Stimulated activated CD4-positive, alpha-beta T cell treated with anti-CD3 and anti-CD28 coated beads, Interleukin-15, amount 100 ng/mL, for 48 hours (primary cell): ENCODE measurements around the gene HS3ST3B1.

Source experiments
- DNase-seq, 2 donors: peaks; one replicate each; pipeline ENCODE4 v3.0.0-alpha.2; 2020; ENCODE audit warnings: low read depth in 2 of 2

The HS3ST3B1 gene

GRCh38 chr17:14303343-14304221 lies 2.7 kb downstream of the HS3ST3B1 start:
- no peak for DNase-seq

DNA sequence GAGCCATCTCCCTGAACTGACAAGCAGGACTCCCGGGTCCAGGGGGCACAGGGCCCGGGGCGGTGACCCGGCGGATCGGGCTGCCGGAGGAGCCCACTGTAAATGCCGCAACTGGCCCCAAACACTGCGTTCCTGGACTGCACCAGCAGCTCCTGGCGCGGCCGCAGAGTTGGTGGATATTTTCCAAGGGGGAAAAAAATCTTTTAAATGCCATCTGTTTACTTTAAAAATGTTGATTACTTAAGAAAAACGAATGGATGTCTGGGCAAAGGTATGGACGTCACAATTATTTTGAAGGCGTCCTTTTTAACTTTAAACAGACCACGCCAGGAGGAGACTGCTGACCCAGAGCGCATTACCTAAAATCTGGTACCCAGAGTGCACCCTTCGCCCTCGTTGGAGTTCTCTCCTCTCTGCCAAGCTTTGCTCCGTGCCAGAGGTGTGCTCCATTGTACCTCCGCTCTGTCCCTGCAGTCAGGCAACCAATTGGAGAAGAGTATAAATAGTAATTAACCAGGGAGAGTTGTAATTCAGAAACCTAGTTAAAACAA lies 3.4 kb downstream of the HS3ST3B1 start:
- no peak for DNase-seq

- DNase-seq = no peak
These were observed 4.1 kb downstream of the HS3ST3B1 start for GRCh38 chr17:14304773-14305517.

- DNase-seq = no peak
These were observed 5.1 kb downstream of the HS3ST3B1 start for GRCh38 chr17:14305785-14306496.

- no peak for DNase-seq
These were observed 5.7 kb downstream of the HS3ST3B1 start for GRCh38 chr17:14306596-14306995.

GRCh38 chr17:14307560-14308024 lies 6.7 kb downstream of the HS3ST3B1 start:
- no peak for DNase-seq

DNA sequence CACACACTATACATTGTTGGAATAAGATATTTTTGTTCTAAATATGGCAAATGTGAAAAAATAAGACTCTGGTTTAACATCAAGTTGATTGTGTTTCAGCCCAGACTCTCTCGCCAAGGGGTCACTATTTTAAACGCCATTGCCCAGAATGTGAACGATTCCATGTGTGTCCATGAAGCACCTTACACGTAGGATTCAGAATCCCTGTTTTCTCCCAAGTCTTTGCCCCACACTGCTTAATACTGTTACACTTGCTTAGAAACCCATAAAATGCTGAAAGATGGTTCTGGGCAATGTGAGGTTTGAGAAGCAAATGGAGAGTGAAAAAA lies 7.7 kb downstream of the HS3ST3B1 start:
- DNase-seq = no peak

GRCh38 chr17:14308965-14309879 lies 8.3 kb downstream of the HS3ST3B1 start:
- DNase-seq = peak; percentile 85 to 91

DNA sequence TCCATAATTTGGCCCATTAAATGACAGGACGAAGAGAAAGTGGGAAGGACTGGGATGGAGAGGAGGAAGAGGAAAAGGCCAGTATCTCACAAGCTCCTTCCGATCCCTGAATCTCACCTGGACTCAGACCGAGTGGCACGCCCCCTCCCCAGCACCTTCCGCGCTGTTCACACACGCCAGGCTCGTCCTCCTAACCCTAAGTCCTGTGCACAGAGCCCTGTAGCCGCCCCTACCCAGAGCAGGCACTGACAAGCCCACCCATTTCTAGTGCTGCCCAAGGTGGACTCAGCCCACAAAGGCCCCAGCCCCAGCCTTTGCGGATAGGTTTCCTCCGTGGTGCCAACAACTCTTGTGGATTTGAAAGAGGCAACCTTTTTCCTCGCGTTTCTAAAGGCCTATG lies 9.2 kb downstream of the HS3ST3B1 start:
- no peak for DNase-seq

DNA sequence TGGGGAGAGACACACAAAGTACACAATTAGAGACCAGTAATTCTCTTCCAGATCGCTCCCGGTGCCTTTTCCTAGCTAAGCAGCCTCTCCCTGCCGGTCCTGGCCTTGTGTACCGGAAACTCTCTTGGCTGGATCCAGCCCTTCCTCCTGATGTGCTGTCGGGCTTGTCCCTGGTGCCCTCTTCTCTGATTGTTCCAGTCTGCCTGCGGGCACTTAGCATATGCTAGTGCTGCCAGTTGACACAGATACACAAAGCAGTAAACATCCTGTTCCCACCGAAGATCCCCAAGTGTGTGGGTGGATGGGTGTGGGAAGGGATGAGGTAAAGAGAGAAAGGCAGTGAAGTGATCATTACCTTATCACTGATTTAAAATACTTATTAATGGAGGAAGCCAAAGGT lies 9.7 kb downstream of the HS3ST3B1 start:
- no peak for DNase-seq

GRCh38 chr17:14311186-14311705 lies 10.4 kb downstream of the HS3ST3B1 start:
- no peak for DNase-seq

GRCh38 chr17:14311981-14312380 lies 11.1 kb downstream of the HS3ST3B1 start:
- DNase-seq = no peak

GRCh38 chr17:14312522-14312921 lies 11.6 kb downstream of the HS3ST3B1 start:
- no peak for DNase-seq

DNA sequence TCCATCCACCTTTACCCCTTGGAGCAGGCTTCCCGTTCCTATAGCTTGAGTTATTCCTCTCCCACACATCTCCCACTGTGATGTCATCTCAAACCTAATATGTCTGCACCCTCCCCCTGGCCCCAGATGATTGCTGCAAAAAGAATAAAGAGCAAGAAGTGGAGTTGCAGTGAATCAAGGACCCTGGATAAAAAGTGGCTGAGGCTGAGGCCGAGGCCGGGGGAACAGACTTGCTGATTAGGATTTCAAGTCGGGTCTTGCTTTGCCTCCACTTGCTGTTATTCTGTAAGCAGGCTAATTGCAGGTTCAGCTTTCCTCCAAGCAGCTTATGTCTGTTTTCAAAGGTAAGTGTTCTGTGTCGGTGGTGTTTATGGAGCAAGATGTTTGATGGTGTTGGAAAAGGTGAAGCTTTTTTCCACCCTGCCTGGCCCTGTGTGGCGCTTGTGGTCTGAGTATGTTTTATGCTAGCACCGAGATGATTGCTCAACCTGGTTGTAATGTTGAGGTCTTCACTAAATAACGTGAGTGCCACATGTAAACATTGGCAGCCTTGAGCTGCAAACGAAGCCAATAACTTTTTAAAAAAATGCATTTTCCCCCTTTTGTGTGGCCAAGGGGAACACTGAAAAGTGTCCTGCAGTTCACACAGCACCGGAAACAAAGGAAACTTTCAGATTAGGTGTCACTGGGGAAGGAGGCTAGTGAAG lies 15.4 kb downstream of the HS3ST3B1 start:
- DNase-seq = no peak

DNA sequence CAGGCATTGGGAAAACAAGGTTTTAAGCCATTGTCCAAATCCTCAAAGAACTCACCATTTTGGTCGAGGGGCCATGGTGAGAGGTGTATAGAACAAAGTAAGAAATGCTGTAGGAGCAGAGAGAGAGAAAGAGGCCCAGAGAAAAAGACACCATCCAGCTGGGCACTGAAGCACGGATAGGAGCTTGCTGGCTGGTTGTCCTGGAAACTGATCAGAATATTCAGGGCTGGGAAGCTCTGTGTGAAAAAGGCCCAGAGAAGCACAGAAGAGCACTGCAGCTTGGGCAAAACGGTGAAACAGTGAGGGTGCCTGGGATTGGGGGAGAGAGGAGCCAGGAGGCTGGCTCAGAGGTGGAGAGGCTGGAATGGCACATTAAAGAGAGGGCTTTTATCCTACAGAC lies 16.5 kb downstream of the HS3ST3B1 start:
- no peak for DNase-seq

- DNase-seq = no peak
These were observed 17.4 kb downstream of the HS3ST3B1 start for GRCh38 chr17:14318109-14318917.

DNA sequence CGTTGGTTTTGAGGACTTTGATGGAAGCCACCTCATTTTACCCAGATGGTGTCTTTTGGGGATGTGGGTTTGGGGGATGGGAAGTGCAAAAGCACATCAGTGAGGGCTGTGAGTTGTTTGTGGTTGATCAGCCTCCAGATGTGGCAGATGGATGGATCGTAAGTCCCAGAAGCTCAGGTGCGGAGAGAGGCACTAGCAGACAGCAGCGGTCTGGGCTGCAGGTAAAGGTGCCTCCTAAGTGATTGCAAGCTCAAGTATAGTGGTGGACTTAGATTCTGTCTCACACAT lies 18.0 kb downstream of the HS3ST3B1 start:
- no peak for DNase-seq

GRCh38 chr17:14320098-14320497 lies 19.2 kb downstream of the HS3ST3B1 start:
- no peak for DNase-seq

DNA sequence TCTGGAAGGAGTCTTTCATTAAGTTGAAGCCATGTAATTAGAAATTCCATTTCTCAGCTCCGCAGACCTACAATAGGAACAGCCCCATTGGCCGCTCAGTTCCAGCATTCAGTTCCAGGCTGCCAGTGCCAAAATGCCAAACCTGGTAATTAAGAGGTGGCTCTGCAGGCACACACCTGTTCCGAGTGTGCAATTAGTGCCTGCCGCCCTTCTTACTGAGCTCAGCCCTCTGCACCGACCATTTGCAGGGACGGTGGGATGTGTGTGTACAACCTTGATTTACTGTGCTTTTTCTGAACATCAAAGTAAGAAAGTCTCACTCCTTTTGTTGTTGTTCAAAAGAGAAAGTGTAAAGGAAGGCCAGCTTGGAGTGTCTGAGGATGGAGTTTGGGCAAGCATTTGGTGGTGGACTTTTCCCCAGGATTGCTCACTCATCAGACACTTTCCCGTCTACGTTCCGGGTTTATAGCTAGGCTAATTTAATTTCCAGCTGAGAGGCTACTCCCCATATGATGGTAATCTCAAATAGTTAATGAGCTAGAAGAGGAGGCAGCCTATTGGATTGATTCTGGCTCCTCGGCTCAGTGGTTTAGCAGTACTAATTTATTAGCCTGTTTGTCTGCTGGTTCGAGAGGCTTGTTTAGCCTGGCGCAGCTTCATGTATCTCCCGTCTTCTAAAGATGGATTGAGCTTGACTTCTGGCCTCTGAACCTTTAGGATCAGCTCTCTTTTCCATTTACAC lies 20.0 kb downstream of the HS3ST3B1 start:
- no peak for DNase-seq
